Testis (tissue), 3 donors: ENCODE data around the gene OGFOD1. TPM values are rescaled to one million over a fixed set of nuclear protein-coding genes. Genes with fewer than 3 reads are reported as not detected.

Experiments
- DNase-seq: peaks from one replicate; pipeline ENCODE4 v3.0.0-alpha.2; 2019
- H3K27ac ChIP-seq, 2 donors: fragments of 200-600 bp; sonication (generic); one replicate each; pipeline ENCODE4 v1.5.1; 2019
- H3K27me3 ChIP-seq: fragments of 200-600 bp; sonication (generic); one replicate; pipeline ENCODE4 v1.5.1; 2019
- H3K36me3 ChIP-seq: fragments of 200-600 bp; sonication (generic); one replicate; pipeline ENCODE4 v1.5.1; 2017; ENCODE audit warnings: low read depth; ENCODE audit errors: missing control alignments
- H3K4me1 ChIP-seq: fragments of 200-600 bp; sonication (generic); one replicate; pipeline ENCODE4 v1.5.1; 2019
- H3K4me3 ChIP-seq, 2 donors: fragments of 200-600 bp; sonication (generic); one replicate each; pipeline ENCODE4 v1.5.1; 2017 to 2019
- H3K9me3 ChIP-seq: fragments of 200-600 bp; sonication (generic); one replicate; pipeline ENCODE4 v1.5.1; 2017
- CTCF ChIP-seq, 3 experiments: fragments of 450-650 bp in 2 of 3; fragments of 200-600 bp in 1 of 3; sonication (generic) in 1 of 3; IDR thresholded peaks; one replicate each; pipeline ENCODE4 v1.5.1; 2016 to 2019; ENCODE audit warnings: antibody characterized with exemption in 3 of 3, mild to moderate bottlenecking in 2 of 3, moderate library complexity in 1 of 3
- POLR2A ChIP-seq: fragments of 450-650 bp; IDR thresholded peaks from one replicate; pipeline ENCODE4 v1.6.1; 2017; ENCODE audit warnings: antibody characterized with exemption, mild to moderate bottlenecking, moderate library complexity
- WGBS, 2 donors: methylation state at CpG; one replicate each; pipeline ENCODE4 v1.1.5; 2018; 5-methylcytosine and 5-hydroxymethylcytosine counted together
- intact Hi-C: fragments of 100-400 bp; cut with DNase I; formaldehyde crosslinking; loops from one replicate; pipeline ENCODE4 v1.15.1; 2023; ENCODE audit warnings: low total_unique reads
- polyA plus RNA-seq: library from polyadenylated mRNA; stranded (reverse); fragments of 350-450 nt; fragmentation: Illumina TruSeq; extraction: RNeasy Lipid Tissue Mini Kit (QIAGEN cat#74804); gene quantifications from one replicate; pipeline ENCODE4 v1.2.3, GENCODE V29; 2014; ENCODE audit warnings: low read depth, low replicate concordance; ENCODE audit not compliant: insufficient read depth
- total RNA-seq, 2 donors: library from RNA; depleted of rRNA; stranded (reverse); fragments of >200 nt; gene quantifications; one replicate each; pipeline ENCODE4 v1.2.3, GENCODE V29; 2016

The OGFOD1 gene
- total and polyA plus RNA-seq, 3 donors from 2014 or later: 26.7 to 38.2 (median 34.5) TPM

GRCh38 chr16:56417138-56417537 lies 34.2 kb upstream of the OGFOD1 start:
- Histone ChIP-seq H3K36me3 (no peaks in the 10 kb centered on the region), H3K4me3 (no peak overlapping the region), H3K27ac (no peak overlapping the region), H3K9me3 (no peaks in the 10 kb centered on the region), H3K4me1 (peaks cover 7% of the 10 kb centered on the region), H3K27me3 (no peaks in the 10 kb centered on the region)
- TF ChIP-seq POLR2A (no peak), CTCF (IDR thresholded peaks at IDR 0.05) (no peak)
- WGBS, 2 donors: 81 to 86% methylated on average over 4 of the region's 4 CpGs
- intact Hi-C loops: no loop called here
- no peak for DNase-seq

- H3K4me1 ChIP-seq: peaks cover 24% of the 10 kb centered on the region
- TF ChIP-seq CTCF (IDR thresholded peaks at IDR 0.05) (no peak), POLR2A (no peak)
- no peaks in the 10 kb centered on the region for H3K27me3 ChIP-seq
- H3K4me3 ChIP-seq: no peak overlapping the region
- H3K36me3 ChIP-seq: no peaks in the 10 kb centered on the region
- intact Hi-C loops: no loop called here
- DNase-seq: no peak
- no peak overlapping the region for H3K27ac ChIP-seq
- WGBS, 2 donors: 70 to 71% methylated on average over 8 of the region's 8 CpGs
- H3K9me3 ChIP-seq: no peaks in the 10 kb centered on the region
Observed at GRCh38 chr16:56419740-56420548, 31.4 kb upstream of the OGFOD1 start.

GRCh38 chr16:56420613-56421012 lies 30.7 kb upstream of the OGFOD1 start:
- TF ChIP-seq CTCF (IDR thresholded peaks at IDR 0.05) (no peak), POLR2A (no peak)
- intact Hi-C loops: no loop called here
- Histone ChIP-seq H3K27me3 (no peaks in the 10 kb centered on the region), H3K4me3 (no peak overlapping the region), H3K9me3 (no peaks in the 10 kb centered on the region), H3K27ac (no peak overlapping the region), H3K36me3 (no peaks in the 10 kb centered on the region), H3K4me1 (peaks cover 24% of the 10 kb centered on the region)
- DNase-seq: no peak

- Histone ChIP-seq H3K9me3 (no peaks in the 10 kb centered on the region), H3K4me1 (peaks cover 24% of the 10 kb centered on the region), H3K4me3 (no peak overlapping the region), H3K27ac (peak overlapping the region in 1 of 2 donors; percentile 51), H3K36me3 (no peaks in the 10 kb centered on the region), H3K27me3 (no peaks in the 10 kb centered on the region)
- no peak for DNase-seq
- no peak for TF ChIP-seq CTCF (IDR thresholded peaks at IDR 0.05)
- TF ChIP-seq POLR2A: no peak
- intact Hi-C loops: no loop called here
- 61 to 65% methylated on average over 2 of the region's 2 CpGs for WGBS, 2 donors
Observed at GRCh38 chr16:56421313-56421712, 30.0 kb upstream of the OGFOD1 start.
